IPS DF 6.9 (cell line): ENCODE measurements around the gene TUBA3C.
"Not testable (repeated sequence)": the region's sequence is repeated elsewhere in the genome, so short reads cannot be mapped to it uniquely, and the experiment has no call there.

Experiments used
- DNase-seq: peaks from one replicate; pipeline ENCODE4 v3.0.0-alpha.2; 2013; ENCODE audit warnings: low read depth, low spot score
- H3K27ac ChIP-seq: one replicate; pipeline ENCODE4 v1.5.1; 2013; ENCODE audit warnings: low read length, control low read depth
- H3K27me3 ChIP-seq: 2 replicates; pipeline ENCODE4 v1.6.1; 2013; ENCODE audit warnings: mild to moderate bottlenecking, low read length; ENCODE audit not compliant: control insufficient read depth, insufficient read depth
- H3K36me3 ChIP-seq: 2 replicates; pipeline ENCODE4 v1.6.1; 2013; ENCODE audit warnings: low read length; ENCODE audit not compliant: control insufficient read depth, insufficient read depth
- H3K4me1 ChIP-seq: 2 replicates; pipeline ENCODE4 v1.6.1; 2013; ENCODE audit warnings: low read length; ENCODE audit not compliant: control insufficient read depth, insufficient read depth
- H3K4me3 ChIP-seq: 2 replicates; pipeline ENCODE4 v1.5.1; 2013; ENCODE audit warnings: mild to moderate bottlenecking, low read length
- H3K9me3 ChIP-seq: 2 replicates; pipeline ENCODE4 v1.6.1; 2013; ENCODE audit warnings: low read length, inconsistent platforms; ENCODE audit not compliant: control insufficient read depth, insufficient read depth
- WGBS: extraction: QIAGEN DNeasy Blood & Tissue Kit; methylation state at CpG from one replicate; pipeline ENCODE4 v1.1.7; 2013; ENCODE audit warnings: mixed read lengths, missing lambda C conversion rate; ENCODE audit not compliant: insufficient read length, insufficient coverage; 5-methylcytosine and 5-hydroxymethylcytosine counted together

TUBA3C gene

GRCh38 chr13:19181021-19181620 lies 503 bp downstream of the TUBA3C start:
- Histone ChIP-seq H3K4me1 (no peaks in the 10 kb centered on the region; the same call in 1 of the 2 replicates), H3K4me3 (no peak overlapping the region), H3K9me3 (peaks cover 14% of the 10 kb centered on the region; the same call in 1 of the 2 replicates), H3K36me3 (no peaks in the 10 kb centered on the region; the same call in 1 of the 2 replicates), H3K27ac (no peak overlapping the region), H3K27me3 (no peaks in the 10 kb centered on the region)
- WGBS, result no CpG with 5 or more reads among the region's 24 CpGs
- no peak for DNase-seq

- no peaks in the 10 kb centered on the region; the same call in 1 of the 2 replicates for H3K36me3 ChIP-seq
- peaks cover 14% of the 10 kb centered on the region for H3K9me3 ChIP-seq
- no peaks in the 10 kb centered on the region; the same call in 1 of the 2 replicates for H3K4me1 ChIP-seq
- no CpG with 5 or more reads among the region's 7 CpGs for WGBS
- no peak overlapping the region for H3K27ac ChIP-seq
- H3K4me3 ChIP-seq, result no peak overlapping the region
- no peaks in the 10 kb centered on the region for H3K27me3 ChIP-seq
- DNase-seq, result no peak
These were observed 1.7 kb downstream of the TUBA3C start for GRCh38 chr13:19179916-19180315.

GRCh38 chr13:19178901-19179593 lies 2.6 kb downstream of the TUBA3C start:
- H3K4me1 ChIP-seq, result no peaks in the 10 kb centered on the region; the same call in 1 of the 2 replicates
- peaks cover 14% of the 10 kb centered on the region for H3K9me3 ChIP-seq
- no peaks in the 10 kb centered on the region; the same call in 1 of the 2 replicates for H3K36me3 ChIP-seq
- H3K27ac ChIP-seq, result no peak overlapping the region
- no peak for DNase-seq
- H3K4me3 ChIP-seq, result no peak overlapping the region
- no peaks in the 10 kb centered on the region for H3K27me3 ChIP-seq
- no CpG with 5 or more reads among the region's 15 CpGs for WGBS

GRCh38 chr13:19176981-19177776 lies 4.4 kb downstream of the TUBA3C start:
- H3K9me3 ChIP-seq, result peaks cover 18% of the 10 kb centered on the region
- no CpG with 5 or more reads among the region's 36 CpGs for WGBS
- H3K27me3 ChIP-seq, result not testable (repeated sequence)

GRCh38 chr13:19173752-19174151 lies 7.9 kb downstream of the TUBA3C start:
- Histone ChIP-seq H3K4me1 (no peaks in the 10 kb centered on the region), H3K4me3 (no peak overlapping the region), H3K27ac (no peak overlapping the region), H3K27me3 (no peaks in the 10 kb centered on the region), H3K36me3 (no peaks in the 10 kb centered on the region), H3K9me3 (peaks cover 19% of the 10 kb centered on the region)
- WGBS, result no CpG with 5 or more reads among the region's 16 CpGs
- DNase-seq, result no peak

More at GRCh38 chr13:19176981-19177776, 4.4 kb downstream of the TUBA3C start:
- not testable (repeated sequence) for DNase-seq, H3K27ac ChIP-seq, H3K4me1 ChIP-seq, H3K36me3 ChIP-seq, H3K4me3 ChIP-seq

DNA sequence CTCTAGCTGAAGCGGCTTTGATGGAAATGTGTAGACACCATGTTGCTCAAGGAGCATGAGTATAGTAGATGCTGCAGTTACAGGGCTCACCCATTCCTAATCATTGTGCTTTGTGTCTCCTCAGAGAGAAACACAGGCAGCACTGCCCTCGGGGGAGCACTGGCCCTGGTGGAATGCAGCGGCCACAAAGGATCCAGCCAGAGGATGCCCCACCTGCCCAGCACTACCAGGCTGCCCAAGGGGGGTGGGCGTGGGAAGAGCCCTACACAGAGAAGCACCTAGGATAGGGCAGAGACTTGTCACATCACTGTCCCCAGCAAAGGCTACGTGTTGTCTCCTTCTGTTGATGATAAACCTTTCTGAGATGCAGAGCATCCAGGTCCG lies 9.0 kb downstream of the TUBA3C start:
- H3K27me3 ChIP-seq, result no peaks in the 10 kb centered on the region
- no peaks in the 10 kb centered on the region for H3K4me1 ChIP-seq
- H3K4me3 ChIP-seq, result no peak overlapping the region
- WGBS, result no CpG with 5 or more reads among the region's 6 CpGs
- DNase-seq, result no peak
- no peak overlapping the region for H3K27ac ChIP-seq
- H3K36me3 ChIP-seq, result no peaks in the 10 kb centered on the region
- H3K9me3 ChIP-seq, result peaks cover 19% of the 10 kb centered on the region

GRCh38 chr13:19172007-19172646 lies 9.5 kb downstream of the TUBA3C start:
- no peak overlapping the region for H3K4me3 ChIP-seq
- H3K4me1 ChIP-seq, result no peaks in the 10 kb centered on the region
- no peak overlapping the region for H3K27ac ChIP-seq
- WGBS, result no CpG with 5 or more reads among the region's 9 CpGs
- H3K27me3 ChIP-seq, result no peaks in the 10 kb centered on the region
- no peak for DNase-seq
- peaks cover 19% of the 10 kb centered on the region for H3K9me3 ChIP-seq
- H3K36me3 ChIP-seq, result no peaks in the 10 kb centered on the region

DNA sequence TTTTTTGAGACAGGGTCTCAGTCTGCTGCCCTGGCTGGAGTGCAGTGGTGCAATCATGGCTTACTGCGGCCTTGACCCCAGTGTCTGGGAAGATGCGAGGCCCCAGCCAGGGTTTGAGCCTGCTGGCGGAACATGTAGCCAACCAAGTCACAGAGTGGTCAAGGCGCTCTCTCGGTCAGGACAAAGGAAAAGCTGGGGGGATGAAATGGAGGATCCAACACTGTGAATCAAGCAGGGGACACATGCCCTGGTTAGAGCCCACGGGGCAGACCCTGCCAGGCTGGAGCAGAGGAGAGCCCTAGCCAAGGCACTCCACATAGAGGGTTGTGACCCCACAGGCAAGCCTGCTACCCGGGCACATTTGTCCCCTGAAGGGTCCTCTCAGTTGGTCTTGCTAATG lies 10.1 kb downstream of the TUBA3C start:
- no peak overlapping the region for H3K4me3 ChIP-seq
- H3K27ac ChIP-seq, result no peak overlapping the region
- no CpG with 5 or more reads among the region's 7 CpGs for WGBS
- no peaks in the 10 kb centered on the region for H3K36me3 ChIP-seq
- H3K27me3 ChIP-seq, result no peaks in the 10 kb centered on the region
- no peaks in the 10 kb centered on the region for H3K4me1 ChIP-seq
- H3K9me3 ChIP-seq, result peaks cover 19% of the 10 kb centered on the region
- no peak for DNase-seq

GRCh38 chr13:19169991-19170390 lies 11.6 kb downstream of the TUBA3C start:
- H3K27ac ChIP-seq, result no peak overlapping the region
- WGBS, result no CpG with 5 or more reads among the region's 4 CpGs
- no peaks in the 10 kb centered on the region for H3K27me3 ChIP-seq
- no peak for DNase-seq
- no peaks in the 10 kb centered on the region for H3K36me3 ChIP-seq
- H3K9me3 ChIP-seq, result peaks cover 18% of the 10 kb centered on the region
- no peaks in the 10 kb centered on the region for H3K4me1 ChIP-seq
- no peak overlapping the region for H3K4me3 ChIP-seq

GRCh38 chr13:19169496-19169895 lies 12.1 kb downstream of the TUBA3C start:
- Histone ChIP-seq H3K27ac (no peak overlapping the region), H3K4me1 (no peaks in the 10 kb centered on the region), H3K9me3 (peaks cover 20% of the 10 kb centered on the region), H3K4me3 (no peak overlapping the region), H3K36me3 (no peaks in the 10 kb centered on the region), H3K27me3 (no peaks in the 10 kb centered on the region)
- no CpG with 5 or more reads among the region's 3 CpGs for WGBS
- DNase-seq, result no peak
